SH-SY5Y (cell line): Measurements from ENCODE around the gene OR2F1.

Experiments
- GATA2 ChIP-seq: IDR thresholded peaks from 2 replicates; pipeline ENCODE4 v1.6.1; 2011; ENCODE audit warnings: mild to moderate bottlenecking, low read depth, low read length
- GATA3 ChIP-seq: IDR thresholded peaks from 2 replicates; pipeline ENCODE4 v1.6.1; 2011; ENCODE audit warnings: low read depth, mild to moderate bottlenecking, low read length, moderate library complexity

DNA sequence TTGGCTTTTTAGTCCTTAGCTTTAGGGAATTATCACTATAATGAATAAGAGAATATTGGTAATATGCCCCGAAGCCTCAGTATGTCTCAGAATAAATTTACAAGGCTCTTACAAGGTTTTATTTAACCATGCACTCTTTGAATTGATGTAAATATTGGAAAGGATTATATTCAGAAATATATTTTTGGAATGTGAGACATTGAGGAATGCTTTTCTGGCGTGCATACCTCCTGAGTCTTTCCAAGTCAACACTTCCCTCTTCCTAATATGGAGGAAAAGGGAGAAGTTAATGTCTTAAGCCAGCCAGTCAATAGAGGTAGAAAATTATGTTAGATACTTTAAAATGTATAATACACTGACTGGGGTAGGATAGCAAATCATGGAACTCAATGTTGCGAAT is 1.2 kb upstream of the OR2F1 start:
- TF ChIP-seq GATA3 = no peak
- no peak for TF ChIP-seq GATA2
